NCI-H1694 treated with DMSO at 0.1 percent for 48 hours (cell line): ENCODE results near the gene TRIM50.
"Not testable (repeated sequence)": the region's sequence is repeated elsewhere in the genome, so short reads cannot be mapped to it uniquely, and the experiment has no call there.

Experiments
- DNase-seq: peaks from one replicate; lab custom pipeline; 2025; lab: John Stamatoyannopoulos, UW

TRIM50 gene

GRCh38 chr7:73350306-73351068 lies 22.6 kb upstream of the TRIM50 start:
- DNase-seq = no peak

GRCh38 chr7:73349763-73350162 lies 21.9 kb upstream of the TRIM50 start:
- DNase-seq = no peak

- no peak for DNase-seq
Measured at GRCh38 chr7:73345951-73346350, 18.1 kb upstream of the TRIM50 start.

- no peak for DNase-seq
Measured at GRCh38 chr7:73345538-73345937, 17.7 kb upstream of the TRIM50 start.

GRCh38 chr7:73343671-73344380 lies 15.9 kb upstream of the TRIM50 start:
- DNase-seq = no peak

- DNase-seq = peak; percentile 39
Measured at GRCh38 chr7:73342645-73343044, 14.8 kb upstream of the TRIM50 start.

- no peak for DNase-seq
Measured at GRCh38 chr7:73341877-73342276, 14.0 kb upstream of the TRIM50 start.

GRCh38 chr7:73340514-73340913 lies 12.6 kb upstream of the TRIM50 start:
- no peak for DNase-seq

- DNase-seq = no peak
Measured at GRCh38 chr7:73338321-73338720, 10.4 kb upstream of the TRIM50 start.

GRCh38 chr7:73332447-73332846 lies 4.6 kb upstream of the TRIM50 start:
- no peak for DNase-seq

- DNase-seq = no peak
Measured at GRCh38 chr7:73330772-73331171, 2.9 kb upstream of the TRIM50 start.

GRCh38 chr7:73329861-73330581 lies 2.1 kb upstream of the TRIM50 start:
- no peak for DNase-seq

GRCh38 chr7:73328696-73329095 lies 814 bp upstream of the TRIM50 start:
- DNase-seq = no peak

GRCh38 chr7:73327449-73327848 lies 433 bp downstream of the TRIM50 start:
- not testable (repeated sequence) for DNase-seq

- DNase-seq = not testable (repeated sequence)
Measured at GRCh38 chr7:73325424-73325823, 2.5 kb downstream of the TRIM50 start.

- DNase-seq = peak; percentile 66
Measured at GRCh38 chr7:73324081-73324845, 3.6 kb downstream of the TRIM50 start.

GRCh38 chr7:73323434-73324080 lies 4.3 kb downstream of the TRIM50 start:
- not testable (repeated sequence) for DNase-seq

GRCh38 chr7:73320009-73320408 lies 7.9 kb downstream of the TRIM50 start:
- DNase-seq = not testable (repeated sequence)

GRCh38 chr7:73319541-73319940 lies 8.3 kb downstream of the TRIM50 start:
- not testable (repeated sequence) for DNase-seq

GRCh38 chr7:73318656-73319204 lies 9.2 kb downstream of the TRIM50 start:
- DNase-seq = not testable (repeated sequence)

GRCh38 chr7:73316521-73316920 lies 11.4 kb downstream of the TRIM50 start:
- no peak for DNase-seq
